ENCODE results near the gene MAGI1. TPM values are rescaled to one million over a fixed set of nuclear protein-coding genes. Genes with fewer than 3 reads are reported as not detected.
"Not testable (repeated sequence)": the region's sequence is repeated elsewhere in the genome, so short reads cannot be mapped to it uniquely, and the experiment has no call there.

Gene MAGI1
- total RNA-seq, 1 donor from 2014 or later: 74.8 TPM

DNA sequence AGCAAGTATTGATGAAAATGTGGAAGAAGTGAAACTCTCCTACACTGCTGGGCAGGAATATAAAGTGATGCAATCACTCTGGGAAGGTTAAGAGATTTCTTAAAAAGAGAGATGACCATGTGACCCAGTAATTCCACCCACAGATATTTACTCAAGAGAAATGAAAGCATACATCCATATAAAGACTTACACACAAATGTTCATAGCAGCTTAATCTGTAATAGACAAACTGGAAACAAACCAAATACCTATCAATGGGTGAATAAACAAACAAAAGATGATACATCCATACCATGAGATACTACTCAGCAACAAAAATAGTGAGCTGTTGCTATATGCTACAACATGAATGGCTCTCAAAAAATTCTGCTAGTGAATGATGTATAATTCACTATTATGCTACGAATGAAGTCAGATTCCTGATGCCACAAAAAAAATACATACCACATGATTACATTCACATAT is 463.3 kb downstream of the MAGI1 start:
- DNase-seq (ENCODE audit: low spot score): no peak

DNA sequence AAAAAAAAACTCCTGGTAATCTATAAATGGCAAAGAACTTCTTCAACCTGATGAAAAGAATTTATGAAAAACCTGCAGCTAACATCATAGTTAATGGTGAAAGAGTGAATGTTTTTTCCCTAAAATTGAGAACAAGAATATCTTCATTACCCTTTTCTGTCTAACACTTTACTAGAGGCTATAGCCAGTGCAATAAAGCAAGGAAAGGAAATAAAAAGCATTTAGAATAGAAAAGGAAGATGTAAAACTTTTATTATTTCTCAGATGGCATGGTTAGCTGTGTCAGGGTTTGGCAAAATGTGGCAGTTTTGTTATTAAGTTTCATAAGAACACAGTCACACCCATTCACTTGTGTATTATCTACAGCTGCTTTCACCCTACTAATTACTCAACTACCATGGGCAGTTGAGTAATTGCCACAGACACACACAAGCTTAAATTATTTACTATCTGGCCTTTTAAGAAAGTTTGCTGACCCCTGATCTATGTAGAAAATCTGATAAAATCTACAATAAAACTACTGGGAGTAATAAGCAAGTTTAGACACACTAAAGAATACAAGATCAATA is 465.1 kb downstream of the MAGI1 start:
- DNase-seq (ENCODE audit: low spot score): no peak

DNA sequence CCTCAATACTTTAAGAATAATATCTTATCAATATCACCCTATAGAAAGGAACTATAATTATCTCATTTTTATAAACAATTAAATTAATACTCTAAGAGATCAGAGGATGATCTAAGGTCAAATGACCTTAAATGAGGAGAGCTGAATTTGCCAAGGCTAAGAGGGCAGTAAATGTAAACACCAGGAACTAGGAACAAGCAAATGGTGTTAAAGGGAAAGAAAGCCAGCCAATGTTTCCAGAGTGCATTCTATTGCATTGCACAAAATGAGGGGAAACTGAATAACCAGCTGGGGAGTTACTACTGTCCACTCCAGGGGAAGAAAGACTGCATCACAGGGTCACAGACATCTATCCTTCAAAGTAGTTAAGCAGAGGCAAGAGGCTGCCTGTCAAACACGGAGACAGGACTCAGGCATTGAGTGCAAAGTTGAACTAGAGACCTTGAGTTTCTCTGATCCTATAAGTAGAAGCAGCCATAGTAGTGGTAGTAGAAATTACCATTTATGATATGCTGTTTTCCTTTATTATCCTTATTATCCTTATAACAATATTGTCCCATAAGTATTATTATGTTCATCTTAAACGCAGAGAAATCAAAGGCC is 466.4 kb downstream of the MAGI1 start:
- no peak for DNase-seq (ENCODE audit: low spot score)

DNA sequence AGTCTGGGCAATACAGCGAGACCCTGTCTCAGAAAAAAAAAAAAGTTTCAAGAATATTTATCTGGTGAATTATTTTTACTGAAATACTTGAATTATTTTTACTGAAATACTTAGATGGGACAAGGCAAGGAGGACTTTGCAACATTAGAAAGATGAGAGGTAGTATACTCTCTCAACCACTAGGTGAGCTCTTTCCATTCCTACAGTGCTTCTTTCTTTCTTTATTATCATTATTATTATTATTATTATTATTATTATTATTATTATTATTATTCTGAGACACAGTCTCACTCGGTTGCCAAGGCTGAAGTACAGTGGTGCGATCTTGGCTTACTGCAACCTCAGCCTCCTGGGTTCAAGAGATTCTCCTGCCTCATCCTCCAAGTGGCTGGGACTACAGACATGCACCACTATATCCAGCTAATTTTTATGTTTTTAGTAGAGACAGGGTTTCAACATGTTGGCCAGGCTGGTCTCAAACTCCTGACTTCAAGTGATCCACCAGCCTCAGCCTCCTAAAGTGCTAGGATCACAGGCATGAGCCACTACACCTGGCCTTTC is 468.8 kb downstream of the MAGI1 start:
- DNase-seq (ENCODE audit: low spot score): no peak

DNA sequence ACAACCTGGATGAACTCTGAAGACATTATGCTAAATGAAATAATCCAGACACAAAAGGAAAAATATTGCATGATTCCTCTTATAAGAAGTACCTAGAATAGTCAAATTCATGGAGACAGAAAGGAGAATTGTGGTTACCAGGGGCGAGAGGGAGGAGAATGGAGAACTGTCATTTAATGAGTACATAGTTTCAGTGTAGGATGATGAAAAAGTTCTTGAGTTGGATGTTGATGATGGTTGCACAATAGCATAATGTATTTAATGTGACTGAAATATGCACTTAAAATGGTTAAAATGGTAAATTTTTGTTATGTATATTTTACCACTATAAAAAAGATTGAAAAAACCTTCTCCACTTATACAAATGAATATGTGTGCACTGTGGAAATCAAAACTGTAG is 469.6 kb downstream of the MAGI1 start:
- no peak for DNase-seq (ENCODE audit: low spot score)

DNA sequence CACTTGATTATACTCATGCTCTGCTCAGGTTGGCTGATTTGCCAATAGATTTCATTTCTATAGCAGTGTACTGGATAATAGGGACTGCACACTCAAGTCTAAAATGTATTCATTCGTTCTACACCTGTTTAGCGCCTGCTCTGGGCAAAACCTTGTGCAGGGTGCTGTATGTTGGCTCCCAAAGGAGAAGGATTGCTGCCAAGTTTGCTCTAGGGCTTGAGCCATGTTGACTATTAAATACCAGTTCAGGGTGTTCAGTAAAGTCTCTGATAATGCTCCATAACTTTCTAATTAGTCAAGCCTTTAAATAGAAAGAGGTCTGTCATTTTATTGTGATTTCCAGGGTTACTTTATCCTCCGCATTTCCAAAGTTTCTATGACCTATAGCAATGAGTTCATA is 470.2 kb downstream of the MAGI1 start:
- DNase-seq (ENCODE audit: low spot score): no peak

DNA sequence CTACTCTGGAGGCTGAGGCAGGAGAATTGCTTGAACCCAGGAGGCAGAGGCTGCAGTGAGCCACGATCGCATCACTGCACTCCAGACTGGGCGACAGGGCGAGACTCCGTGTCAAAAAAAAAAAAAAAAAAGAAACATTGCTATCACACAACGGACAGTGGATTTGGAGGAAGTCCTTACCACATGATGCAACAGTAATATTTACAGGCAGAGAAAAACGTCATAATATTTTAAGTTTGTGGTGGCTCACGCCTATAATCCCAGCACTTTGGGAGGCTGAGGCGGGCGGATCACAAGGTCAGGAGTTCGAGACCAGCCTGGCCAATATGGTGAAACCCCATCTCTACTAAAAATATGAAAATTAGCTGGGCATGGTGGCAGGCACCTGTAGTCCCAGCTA is 473.0 kb downstream of the MAGI1 start:
- DNase-seq (ENCODE audit: low spot score): not testable (repeated sequence)

DNA sequence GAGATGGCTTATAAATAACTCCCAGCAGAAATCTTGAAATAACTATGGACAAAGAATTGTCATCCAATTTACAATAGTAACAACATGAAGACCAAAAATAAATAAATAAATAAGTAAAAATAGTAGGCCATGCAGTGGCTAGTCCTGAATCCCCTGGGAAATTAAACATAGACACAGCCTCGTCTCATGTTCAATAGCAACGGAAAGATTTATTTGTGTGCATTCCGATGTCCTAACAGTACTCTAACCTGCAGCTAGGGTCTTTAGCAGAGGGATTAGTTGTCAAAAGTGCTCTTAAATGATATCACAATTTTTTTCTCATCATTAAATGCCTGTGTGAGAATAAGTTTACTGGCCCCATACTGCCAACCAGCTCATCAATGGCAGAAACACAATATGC is 474.2 kb downstream of the MAGI1 start:
- DNase-seq (ENCODE audit: low spot score): no peak

DNA sequence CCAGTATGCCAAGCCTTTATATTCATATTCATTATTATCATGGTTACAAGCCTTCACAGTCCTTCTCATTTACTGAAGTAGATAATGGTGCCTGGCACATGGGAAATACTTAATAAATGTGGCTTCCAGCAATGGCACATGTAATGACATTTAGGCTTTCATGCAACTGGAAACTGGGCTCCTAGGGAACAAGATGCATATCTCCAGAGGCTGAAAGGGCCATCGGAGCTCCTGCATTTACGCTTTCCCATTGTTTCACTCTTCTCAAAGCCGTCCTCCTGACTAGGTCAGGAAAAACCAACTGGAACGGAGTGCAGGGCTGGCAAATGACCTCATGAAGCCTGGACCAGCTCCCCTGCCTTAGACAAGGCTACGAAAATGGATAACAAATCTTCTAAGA is 474.9 kb downstream of the MAGI1 start:
- DNase-seq (ENCODE audit: low spot score): no peak

DNA sequence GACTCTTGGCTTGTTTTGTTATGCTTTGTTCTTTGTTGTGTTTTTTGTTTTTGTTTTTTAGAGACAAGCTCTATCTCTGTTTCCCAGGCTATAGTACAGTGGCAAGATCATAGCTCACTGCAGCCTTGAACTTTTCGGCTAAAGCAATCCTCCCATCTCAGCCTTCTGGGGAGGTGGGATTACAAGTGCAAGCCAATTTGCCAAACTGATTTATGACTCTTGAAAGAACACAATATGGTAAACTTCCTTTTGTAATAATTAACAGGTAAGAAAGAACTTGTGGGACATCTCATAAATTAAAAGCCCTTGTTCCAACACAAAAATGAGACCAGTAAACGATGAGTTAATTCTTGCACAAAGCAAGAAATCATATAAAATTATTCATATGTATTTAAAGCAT is 476.3 kb downstream of the MAGI1 start:
- no peak for DNase-seq (ENCODE audit: low spot score)

DNA sequence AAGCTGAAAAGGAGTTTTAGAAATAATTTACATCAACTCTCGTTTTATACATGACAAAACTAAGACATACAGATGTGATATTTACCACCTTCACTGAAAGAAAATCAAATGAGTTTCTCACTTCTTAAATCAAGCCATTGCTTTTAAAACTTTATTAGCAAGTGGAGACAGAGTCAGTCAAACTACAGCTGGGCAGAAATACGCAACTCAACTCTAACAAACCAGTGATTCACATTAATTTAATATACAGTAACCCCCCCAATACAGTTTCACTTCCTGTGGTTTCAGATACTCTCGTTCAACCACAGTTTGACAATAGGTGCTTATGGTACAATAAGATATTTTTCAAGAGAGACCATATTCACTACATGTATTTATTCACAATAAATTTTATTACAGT is 477.1 kb downstream of the MAGI1 start:
- DNase-seq (ENCODE audit: low spot score): no peak

DNA sequence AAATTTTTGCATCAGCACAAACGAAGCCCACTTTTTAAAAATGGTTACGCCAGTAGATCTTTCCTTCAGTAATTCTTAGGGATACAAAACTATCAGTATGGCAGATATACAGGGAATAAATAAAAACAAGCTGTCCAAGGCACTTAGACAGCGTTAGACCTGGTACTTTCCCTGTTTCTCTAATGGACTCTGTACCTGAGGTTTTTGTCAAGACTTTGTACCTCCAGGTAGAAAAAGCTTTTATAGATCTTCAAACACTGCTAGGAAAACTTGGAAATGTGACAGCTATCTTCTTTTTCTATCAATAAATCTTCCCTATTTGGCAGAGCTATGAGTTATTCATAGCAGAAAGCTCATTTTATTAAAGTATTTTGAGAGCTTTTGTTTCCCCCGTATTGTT is 477.8 kb downstream of the MAGI1 start:
- no peak for DNase-seq (ENCODE audit: low spot score)

DNA sequence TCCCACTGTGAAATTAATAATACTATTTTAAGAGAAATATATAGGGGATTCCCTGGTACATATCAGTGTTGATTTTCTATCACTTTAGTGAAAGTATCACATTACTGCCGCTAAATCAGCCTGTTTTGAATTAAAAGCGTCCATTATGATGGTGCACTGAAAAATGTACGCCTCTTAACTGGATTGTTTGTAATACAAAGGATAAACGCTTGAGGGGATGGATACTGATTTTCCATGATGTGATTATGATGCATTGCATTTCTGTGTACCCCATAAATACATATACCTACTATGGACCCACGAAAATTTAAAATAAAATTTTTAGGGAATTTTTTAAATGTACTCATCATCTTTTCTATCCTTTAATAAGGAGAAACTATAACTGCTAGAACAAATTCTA is 478.6 kb downstream of the MAGI1 start:
- no peak for DNase-seq (ENCODE audit: low spot score)

DNA sequence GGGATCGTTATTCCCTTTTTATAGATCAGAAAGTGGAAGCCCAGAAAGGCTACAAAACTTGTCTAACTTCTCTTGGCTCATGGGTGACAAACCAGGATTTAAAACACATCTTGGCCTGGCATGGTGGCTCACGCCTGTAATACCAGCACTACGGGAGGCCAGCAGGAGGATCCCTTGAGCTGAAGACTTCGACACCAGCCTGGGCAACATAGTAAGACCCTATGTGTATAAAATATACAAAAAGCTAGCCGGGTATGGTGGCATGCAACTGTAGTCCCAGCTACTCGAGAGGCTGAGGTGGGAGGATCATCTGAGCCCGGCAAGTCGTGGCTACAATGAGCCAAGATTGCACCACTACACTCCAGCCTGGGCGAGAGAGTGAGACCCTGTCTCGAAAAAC is 479.1 kb downstream of the MAGI1 start:
- DNase-seq (ENCODE audit: low spot score): no peak

DNA sequence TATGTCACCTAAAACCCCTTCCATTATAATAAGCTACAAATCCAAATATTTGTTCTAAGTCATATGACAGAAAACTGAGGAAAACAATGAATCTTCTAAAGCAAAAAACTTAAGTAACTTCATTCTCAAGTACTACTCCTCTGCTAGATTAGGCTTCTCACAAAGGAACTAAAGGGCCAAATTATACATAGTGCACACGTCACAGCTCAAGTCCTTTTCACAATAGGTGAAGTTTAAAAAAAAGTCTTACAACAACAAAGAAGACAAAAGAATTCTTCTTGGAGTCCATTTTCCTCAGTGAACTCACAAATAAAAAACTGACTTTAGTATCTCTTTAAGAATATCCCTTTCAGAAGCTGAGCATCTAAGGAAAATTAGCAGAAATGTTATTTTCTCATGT is 479.9 kb downstream of the MAGI1 start:
- DNase-seq (ENCODE audit: low spot score): no peak

DNA sequence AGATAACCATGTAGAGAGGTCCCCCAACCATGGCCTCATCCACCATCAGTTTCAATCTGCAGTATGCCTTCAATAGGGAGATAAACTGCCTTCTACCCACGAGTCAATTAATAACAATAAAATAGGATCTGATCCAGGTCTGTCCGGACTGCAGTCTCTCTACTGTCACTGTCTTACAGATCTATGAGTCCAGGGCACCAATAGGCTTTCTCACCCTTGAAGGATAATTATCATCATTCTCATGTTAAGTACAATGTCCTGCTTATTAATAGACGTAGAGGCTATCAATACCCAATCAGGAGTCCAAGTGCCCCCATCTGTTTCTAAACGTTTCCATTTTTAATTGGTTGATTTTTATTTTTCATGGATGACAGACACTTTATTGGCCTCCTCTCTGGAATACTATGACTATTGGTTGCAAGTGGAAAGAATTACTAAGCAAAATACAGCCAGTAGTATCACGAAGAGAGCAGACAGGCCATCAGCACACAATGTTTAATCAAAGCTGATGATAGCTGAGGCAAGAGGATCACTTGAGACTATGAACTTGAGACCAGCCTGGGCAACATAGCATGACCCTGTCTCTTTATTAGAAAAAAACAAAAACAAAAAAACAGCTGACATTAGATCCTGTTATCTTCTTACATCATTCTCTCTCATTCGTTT is 480.7 kb downstream of the MAGI1 start:
- no peak for DNase-seq (ENCODE audit: low spot score)

DNA sequence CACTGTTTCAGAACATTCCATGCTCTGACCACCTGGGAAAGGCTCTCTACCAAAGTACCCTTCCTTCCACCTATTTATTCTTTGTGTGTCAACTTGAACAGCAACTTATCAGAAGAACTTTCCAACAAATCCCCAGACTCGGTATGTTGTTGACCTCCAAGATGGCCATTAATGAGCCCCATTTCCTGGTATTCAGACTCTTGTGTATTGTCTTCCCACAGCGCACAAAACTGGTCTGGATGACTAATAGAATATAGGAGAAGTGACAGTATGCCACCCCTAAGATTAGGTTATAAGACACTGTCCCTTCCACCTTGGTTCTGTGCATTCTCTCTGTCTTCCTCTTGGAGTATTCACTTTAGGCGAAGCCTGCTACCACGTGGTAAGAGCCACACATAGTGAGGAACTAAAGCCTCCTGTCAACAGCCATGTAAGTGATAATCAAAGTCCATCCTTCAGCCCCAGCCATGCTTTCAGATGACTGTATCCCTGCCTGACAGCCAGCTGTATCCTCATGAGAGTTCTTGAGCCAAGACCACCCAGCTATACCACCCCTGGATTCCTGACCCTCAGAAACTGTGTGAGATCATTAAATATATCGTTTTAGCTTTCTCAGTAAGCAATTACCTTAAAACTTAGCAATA is 481.7 kb downstream of the MAGI1 start:
- no peak for DNase-seq (ENCODE audit: low spot score)

DNA sequence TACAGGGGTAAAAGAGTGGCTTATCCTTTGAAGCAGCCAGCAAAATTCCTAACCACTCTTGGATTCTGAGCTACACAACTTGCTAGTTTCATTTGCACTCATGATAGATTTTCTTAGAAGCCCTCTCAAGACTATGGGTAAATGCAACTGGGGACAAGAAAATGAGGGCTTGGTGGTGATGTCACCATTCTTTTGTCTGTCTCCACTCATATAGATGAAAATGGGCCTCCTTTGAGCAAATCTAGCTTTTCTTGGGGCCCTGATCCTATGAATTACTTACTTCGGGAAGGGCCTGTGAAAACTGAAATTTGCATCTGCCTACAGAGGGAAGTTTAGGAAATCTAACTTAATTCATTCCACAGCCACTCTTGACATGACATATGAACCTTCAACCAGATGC is 486.3 kb downstream of the MAGI1 start:
- DNase-seq (ENCODE audit: low spot score): no peak

DNA sequence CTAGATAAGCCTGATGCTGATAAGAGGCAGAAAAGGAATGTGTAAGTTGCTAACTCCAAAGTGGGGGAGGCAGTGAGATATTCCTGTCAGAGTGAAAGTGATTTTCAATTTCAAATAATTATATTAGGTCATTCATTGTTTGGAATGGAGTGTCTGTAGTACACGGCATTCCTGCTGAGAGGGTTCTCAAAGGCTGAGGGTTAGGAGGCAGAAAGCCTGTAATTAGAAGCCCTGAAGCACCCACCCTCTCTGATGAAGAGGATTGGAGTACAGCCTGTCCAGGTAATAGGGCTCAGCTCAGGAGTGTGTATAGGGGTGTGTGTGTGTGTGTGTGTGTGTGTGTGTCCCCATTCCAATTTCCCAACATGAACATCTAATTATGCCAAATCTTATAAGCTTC is 486.8 kb downstream of the MAGI1 start:
- no peak for DNase-seq (ENCODE audit: low spot score)

DNA sequence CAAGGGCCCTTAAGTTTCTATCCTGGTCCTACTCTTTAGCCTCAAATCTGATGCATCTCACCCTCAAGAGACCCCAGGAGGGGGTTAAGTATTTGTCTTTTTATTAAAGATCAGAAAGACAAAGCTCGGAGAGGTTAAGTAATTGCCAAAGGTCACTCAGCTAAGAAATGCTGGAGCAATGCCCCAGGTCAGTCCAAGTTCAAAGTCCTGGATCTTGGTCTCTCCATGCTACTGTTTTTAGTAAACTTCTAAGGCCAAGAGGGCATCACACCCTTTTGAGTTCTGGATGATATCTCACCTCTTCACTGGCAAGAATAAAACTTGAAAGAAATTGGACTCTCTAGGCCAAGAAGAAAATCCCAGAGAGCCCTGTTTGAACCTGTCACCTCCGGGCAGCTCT is 488.6 kb downstream of the MAGI1 start:
- DNase-seq (ENCODE audit: low spot score): no peak

DNA sequence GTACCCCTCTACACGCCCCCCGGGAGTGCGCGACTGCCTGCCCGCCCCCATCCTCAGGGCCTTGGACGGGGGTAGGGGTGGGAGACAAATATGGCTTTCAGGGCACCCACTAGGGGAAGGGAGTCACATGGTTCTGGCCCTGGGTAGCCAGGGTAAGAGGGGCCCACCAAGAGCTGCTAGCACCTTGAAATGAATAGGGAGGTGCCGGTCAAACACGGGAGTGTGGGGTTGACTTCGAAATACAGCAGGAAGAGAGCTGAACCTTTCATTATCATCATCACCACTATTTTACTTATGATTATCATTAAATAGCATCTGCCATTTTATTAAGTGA is 489.1 kb downstream of the MAGI1 start:
- no peak for DNase-seq (ENCODE audit: low spot score)

DNA sequence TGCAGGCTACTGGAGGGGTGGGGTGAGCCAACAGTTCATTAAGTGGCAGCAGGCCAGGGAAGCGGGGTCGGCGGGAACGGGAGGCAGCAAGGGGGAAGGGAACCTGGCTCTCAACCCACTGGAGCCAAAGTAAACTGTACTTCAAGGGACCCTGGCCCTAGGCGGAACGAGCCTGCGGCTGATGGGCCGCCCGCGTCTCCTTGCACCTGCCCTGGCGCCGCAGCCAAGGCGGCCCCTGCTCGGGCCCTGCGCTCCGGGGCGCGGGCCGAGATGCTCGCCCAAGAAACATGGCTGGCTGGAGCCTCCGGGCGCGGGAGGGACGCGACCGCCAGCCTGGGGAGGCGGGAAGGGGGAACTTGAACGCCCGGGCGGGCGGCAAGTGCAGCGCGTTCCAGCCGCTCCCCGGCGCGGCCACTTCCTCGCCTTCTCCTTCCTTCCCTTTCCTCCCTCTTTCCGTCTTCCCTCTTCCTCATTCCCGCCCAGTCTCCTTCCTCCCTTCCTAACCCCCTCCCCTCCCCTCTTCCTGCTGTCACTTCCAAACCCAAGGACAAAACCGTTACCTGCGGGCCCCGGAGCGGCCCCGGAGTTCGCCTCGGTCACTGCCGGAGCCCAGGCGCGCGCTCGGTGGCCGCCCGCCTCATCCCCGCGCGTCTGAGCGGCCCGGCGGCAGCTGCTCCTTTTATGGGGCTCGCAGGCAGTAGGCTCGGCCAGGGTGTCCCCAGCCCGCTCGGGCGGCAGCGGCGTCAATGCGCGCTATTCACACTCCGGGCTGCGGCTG is 489.7 kb downstream of the MAGI1 start:
- no peak for DNase-seq (ENCODE audit: low spot score)
